NB4 (cell line): Measurements from ENCODE around the gene CAPN3.

Source experiments
- CTCF ChIP-seq: IDR thresholded peaks from one replicate; pipeline ENCODE4 v1.5.1; 2012; ENCODE audit warnings: low read depth, low read length
- MAX ChIP-seq: IDR thresholded peaks from 2 replicates; pipeline ENCODE4 v1.6.1; 2011; ENCODE audit warnings: low read depth, low read length

GRCh38 chr15:42427429-42428223, 68.3 kb downstream of the CAPN3 start:
- TF ChIP-seq CTCF (no peak), MAX (no peak)
